Liver (tissue), 10 donors: ENCODE measurements around the gene FOXB2. TPM values are rescaled to one million over a fixed set of nuclear protein-coding genes. Genes with fewer than 3 reads are reported as not detected.

Experiments used
- DNase-seq: peaks from one replicate; pipeline ENCODE4 v3.0.0-alpha.2; 2017; ENCODE audit warnings: low spot score
- H3K27ac ChIP-seq, 2 donors: one replicate each; pipeline ENCODE4 v1.7.0; 2013; ENCODE audit warnings: inconsistent platforms in 2 of 2, low read length in 2 of 2, control low read depth in 1 of 2, low read depth in 1 of 2, mild to moderate bottlenecking in 1 of 2
- H3K27me3 ChIP-seq, 4 donors: one replicate each; pipeline versions ENCODE4 v1.6.1 to v1.7.0; 2013; ENCODE audit warnings: low read length in 3 of 4, inconsistent platforms in 1 of 4, mild to moderate bottlenecking in 1 of 4, moderate library complexity in 1 of 4; ENCODE audit not compliant: control insufficient read depth in 4 of 4, insufficient read depth in 4 of 4
- H3K36me3 ChIP-seq, 4 donors: one replicate each; pipeline versions ENCODE4 v1.6.1 to v1.7.0; 2013; ENCODE audit warnings: low read length in 3 of 4, mild to moderate bottlenecking in 3 of 4, low read depth in 1 of 4, moderate library complexity in 1 of 4; ENCODE audit not compliant: control insufficient read depth in 4 of 4, insufficient read depth in 3 of 4
- H3K4me1 ChIP-seq, 4 donors: one replicate each; pipeline versions ENCODE4 v1.6.1 to v1.7.0; 2013; ENCODE audit warnings: low read length in 3 of 4, mild to moderate bottlenecking in 3 of 4, moderate library complexity in 1 of 4; ENCODE audit not compliant: control insufficient read depth in 4 of 4, insufficient read depth in 4 of 4
- H3K4me3 ChIP-seq, 3 donors: one replicate each; pipeline versions ENCODE4 v1.6.1 to v1.7.0; 2013; ENCODE audit warnings: low read length in 3 of 3, control low read depth in 1 of 3, low read depth in 1 of 3, mild to moderate bottlenecking in 1 of 3
- H3K9ac ChIP-seq, 2 donors: one replicate each; pipeline ENCODE4 v1.7.0; 2013; ENCODE audit warnings: low read length in 2 of 2, mild to moderate bottlenecking in 2 of 2, moderate library complexity in 2 of 2, control low read depth in 1 of 2, low read depth in 1 of 2
- H3K9me3 ChIP-seq, 4 donors: one replicate each; pipeline versions ENCODE4 v1.6.1 to v1.7.0; 2013; ENCODE audit warnings: low read length in 3 of 4; ENCODE audit not compliant: control insufficient read depth in 4 of 4
- ATF3 ChIP-seq: IDR thresholded peaks from 2 replicates; pipeline ENCODE4 v1.6.1; 2016; ENCODE audit warnings: antibody characterized with exemption
- EGR1 ChIP-seq, 2 donors: IDR thresholded peaks; 2 replicates each; pipeline ENCODE4 v1.6.1; 2016 to 2018; ENCODE audit warnings: antibody characterized with exemption in 2 of 2, low read depth in 2 of 2
- FOXA1 ChIP-seq: IDR thresholded peaks from 2 replicates; pipeline ENCODE4 v1.6.1; 2016; ENCODE audit warnings: antibody characterized with exemption
- FOXA2 ChIP-seq: IDR thresholded peaks from 2 replicates; pipeline ENCODE4 v1.6.1; 2016; ENCODE audit warnings: antibody characterized with exemption
- GABPA ChIP-seq, 2 donors: IDR thresholded peaks in 1 of 2; conservative IDR thresholded peaks in 1 of 2; 2 replicates each; pipeline ENCODE4 v1.6.1; 2016; ENCODE audit warnings: antibody characterized with exemption in 2 of 2, mild to moderate bottlenecking in 1 of 2, moderate library complexity in 1 of 2
- HNF4A ChIP-seq, 2 donors: conservative IDR thresholded peaks; 2 replicates each; pipeline ENCODE4 v1.6.1; 2016; ENCODE audit warnings: antibody characterized with exemption in 2 of 2, mild to moderate bottlenecking in 2 of 2
- HNF4G ChIP-seq: IDR thresholded peaks from 2 replicates; pipeline ENCODE4 v1.6.1; 2016; ENCODE audit warnings: antibody characterized with exemption
- NR2F2 ChIP-seq: IDR thresholded peaks from 2 replicates; pipeline ENCODE4 v1.6.1; 2016; ENCODE audit warnings: antibody characterized with exemption
- RAD21 ChIP-seq, 2 donors: IDR thresholded peaks; 2 replicates each; pipeline ENCODE4 v1.6.1; 2016; ENCODE audit warnings: antibody characterized with exemption in 2 of 2, mild to moderate bottlenecking in 2 of 2
- RXRA ChIP-seq, 2 donors: IDR thresholded peaks; 2 replicates each; pipeline ENCODE4 v1.6.1; 2017 to 2018; ENCODE audit warnings: antibody characterized with exemption in 2 of 2, mild to moderate bottlenecking in 1 of 2
- SP1 ChIP-seq: IDR thresholded peaks from 2 replicates; pipeline ENCODE4 v1.6.1; 2018; ENCODE audit warnings: antibody characterized with exemption, mild to moderate bottlenecking
- TAF1 ChIP-seq: conservative IDR thresholded peaks from 2 replicates; pipeline ENCODE4 v1.6.1; 2016; ENCODE audit warnings: antibody characterized with exemption, mild to moderate bottlenecking
- YY1 ChIP-seq: IDR thresholded peaks from 2 replicates; pipeline ENCODE4 v1.6.1; 2016; ENCODE audit warnings: antibody characterized with exemption, mild to moderate bottlenecking
- ZBTB33 ChIP-seq: IDR thresholded peaks from 2 replicates; pipeline ENCODE4 v1.6.1; 2016; ENCODE audit warnings: antibody characterized with exemption
- WGBS: extraction: QIAGEN DNeasy Blood & Tissue Kit; methylation state at CpG from one replicate; pipeline ENCODE4 v1.1.7; 2013; 5-methylcytosine and 5-hydroxymethylcytosine counted together
- polyA plus RNA-seq, 2 donors: library from polyadenylated mRNA; stranded (reverse) in 1 of 2; unstranded in 1 of 2; fragments of 200-250 nt in 1 of 2; fragments of >200 nt in 1 of 2; fragmentation: Nextera tagmentation in 1 of 2; extraction: Ambion mirVana in 1 of 2; gene quantifications; one replicate each; pipeline versions ENCODE4 v1.2.1 to v1.2.3, GENCODE V29; 2013 to 2015
- small RNA-seq: library from RNA; depleted of rRNA; stranded (forward); fragments of <200 nt; gene quantifications from one replicate; pipeline ENCODE3, GENCODE V24; 2014
- total RNA-seq, 2 donors: library from RNA; depleted of rRNA; stranded (reverse); fragments of >200 nt; gene quantifications; one replicate each; pipeline ENCODE4 v1.2.3, GENCODE V29; 2014
- TF ChIP-seq, protein P1 (sequence below): IDR thresholded peaks from 2 replicates; pipeline ENCODE4 v1.6.1; 2016; ENCODE audit warnings: antibody characterized with exemption
- TF ChIP-seq, protein P2 (sequence below): fragments of 150-350 bp; IDR thresholded peaks from 2 replicates; pipeline ENCODE4 v1.5.1; 2017; ENCODE audit warnings: improper control_type of control experiment, low read depth, low read length; ENCODE audit not compliant: missing input control
- donor health status: healthy.
- donor health status: healthy.
- donor health status: healthy.
- donor health status: healthy.
- donor health status: healthy.

Gene FOXB2
- total and polyA plus RNA-seq, 4 donors: not detected

GRCh38 chr9:77063645-77064285 is 44.3 kb downstream of the FOXB2 start:
- TF ChIP-seq FOXA1 (no peak), ZBTB33 (no peak), ATF3 (no peak), RXRA (IDR thresholded peaks at IDR 0.05) (no peak), EGR1 (IDR thresholded peaks at IDR 0.05; ENCODE audit: low read depth in 2 of 2) (no peak), HNF4G (no peak), TAF1 (no peak), RAD21 (IDR thresholded peaks at IDR 0.05) (no peak), YY1 (no peak), HNF4A (conservative IDR thresholded peaks at IDR 0.05) (no peak), FOXA2 (no peak), SP1 (no peak), GABPA (IDR thresholded peaks at IDR 0.05 in 1 of 2, conservative IDR thresholded peaks at IDR 0.05 in 1 of 2) (no peak), NR2F2 (no peak)
- TF ChIP-seq, protein P1, sequence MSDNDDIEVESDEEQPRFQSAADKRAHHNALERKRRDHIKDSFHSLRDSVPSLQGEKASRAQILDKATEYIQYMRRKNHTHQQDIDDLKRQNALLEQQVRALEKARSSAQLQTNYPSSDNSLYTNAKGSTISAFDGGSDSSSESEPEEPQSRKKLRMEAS: no peak
- TF ChIP-seq, protein P2, sequence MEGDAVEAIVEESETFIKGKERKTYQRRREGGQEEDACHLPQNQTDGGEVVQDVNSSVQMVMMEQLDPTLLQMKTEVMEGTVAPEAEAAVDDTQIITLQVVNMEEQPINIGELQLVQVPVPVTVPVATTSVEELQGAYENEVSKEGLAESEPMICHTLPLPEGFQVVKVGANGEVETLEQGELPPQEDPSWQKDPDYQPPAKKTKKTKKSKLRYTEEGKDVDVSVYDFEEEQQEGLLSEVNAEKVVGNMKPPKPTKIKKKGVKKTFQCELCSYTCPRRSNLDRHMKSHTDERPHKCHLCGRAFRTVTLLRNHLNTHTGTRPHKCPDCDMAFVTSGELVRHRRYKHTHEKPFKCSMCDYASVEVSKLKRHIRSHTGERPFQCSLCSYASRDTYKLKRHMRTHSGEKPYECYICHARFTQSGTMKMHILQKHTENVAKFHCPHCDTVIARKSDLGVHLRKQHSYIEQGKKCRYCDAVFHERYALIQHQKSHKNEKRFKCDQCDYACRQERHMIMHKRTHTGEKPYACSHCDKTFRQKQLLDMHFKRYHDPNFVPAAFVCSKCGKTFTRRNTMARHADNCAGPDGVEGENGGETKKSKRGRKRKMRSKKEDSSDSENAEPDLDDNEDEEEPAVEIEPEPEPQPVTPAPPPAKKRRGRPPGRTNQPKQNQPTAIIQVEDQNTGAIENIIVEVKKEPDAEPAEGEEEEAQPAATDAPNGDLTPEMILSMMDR: no peak
- Histone ChIP-seq H3K4me3 (no peak overlapping the region), H3K36me3 (no peaks in the 10 kb centered on the region), H3K27me3 (no peaks in the 10 kb centered on the region), H3K27ac (no peak overlapping the region), H3K9ac (no peak overlapping the region), H3K4me1 (no peaks in the 10 kb centered on the region), H3K9me3 (no peaks in the 10 kb centered on the region)
- WGBS: 72% methylated on average over 6 of the region's 6 CpGs
- DNase-seq: no peak

- 27% methylated on average over 1 of the region's 1 CpG for WGBS
Measured at GRCh38 chr9:77066388-77066787, 46.9 kb downstream of the FOXB2 start.

More at GRCh38 chr9:77066388-77066787, 46.9 kb downstream of the FOXB2 start:
- no peaks in the 10 kb centered on the region for H3K9me3 ChIP-seq
- TF ChIP-seq ATF3: no peak
- no peak for TF ChIP-seq RXRA (IDR thresholded peaks at IDR 0.05)
- TF ChIP-seq, protein P1: no peak
- no peak for TF ChIP-seq HNF4A (conservative IDR thresholded peaks at IDR 0.05)
- no peak for DNase-seq
- no peaks in the 10 kb centered on the region for H3K4me1 ChIP-seq
- H3K36me3 ChIP-seq: no peaks in the 10 kb centered on the region
- H3K4me3 ChIP-seq: no peak overlapping the region
- no peak overlapping the region for H3K27ac ChIP-seq
- H3K27me3 ChIP-seq: no peaks in the 10 kb centered on the region
- no peak overlapping the region for H3K9ac ChIP-seq

Small RNA genes within 50 kb of the gene (small RNA-seq; reads per million reads assigned to genes)
- not detected for gene ATP5MFP3

Other genes starting within 250 kb of the FOXB2 start
- 1 to 10 TPM; 1.4 to 4.5 TPM for gene PRUNE2, start 113.5 kb upstream of the FOXB2 start, total RNA-seq
- 1 to 10 TPM; 1.3 to 1.7 TPM for gene PRUNE2, start 113.5 kb upstream of the FOXB2 start, polyA plus RNA-seq
- 10 to 100 TPM; 33.3 to 45.1 TPM for gene VPS13A, start 157.9 kb downstream of the FOXB2 start, total RNA-seq
- gene VPS13A, start 157.9 kb downstream of the FOXB2 start, polyA plus RNA-seq: 10 to 100 TPM in 1 of 2 donors, 1 to 10 TPM in 1; 2.4 to 12.0 TPM